ENCODE measurements around the gene FAF1.

The FAF1 gene

DNA sequence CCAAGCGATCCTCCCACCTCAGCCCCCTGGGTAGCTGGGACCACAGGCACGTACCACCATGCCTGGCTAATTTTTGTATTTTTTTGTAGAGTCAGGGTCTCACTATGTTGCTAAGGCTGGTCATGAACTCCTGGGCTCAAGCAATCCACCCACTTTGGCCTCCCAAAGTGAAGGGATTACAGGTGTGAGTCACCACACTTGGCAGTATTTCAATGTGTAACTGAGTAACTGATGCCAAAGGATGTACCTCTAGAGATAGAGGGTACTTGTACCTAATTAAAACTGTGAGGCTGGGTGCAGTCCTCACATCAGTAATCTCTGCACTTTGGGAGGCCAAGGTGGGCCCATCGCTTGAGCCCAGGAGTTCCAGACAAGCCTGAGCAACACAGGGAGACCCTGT is 278.1 kb downstream of the FAF1 start (continued):
- TF ChIP-seq ZBTB7A (tag by site-specific recombination; IDR thresholded peaks at IDR 0.05; ENCODE audit: low read depth) (no peak), ZNF654 (tag by site-specific recombination; IDR thresholded peaks at IDR 0.05; ENCODE audit: low read depth) (no peak), GLIS1 (tag by site-specific recombination; IDR thresholded peaks at IDR 0.05) (no peak), PATZ1 (tag by site-specific recombination; IDR thresholded peaks at IDR 0.05) (no peak), ZNF426 (tag by site-specific recombination; IDR thresholded peaks at IDR 0.05) (no peak), ZSCAN23 (tag by site-specific recombination; IDR thresholded peaks at IDR 0.05) (no peak)

GRCh38 chr1:50667710-50668356 is 292.2 kb downstream of the FAF1 start:
- POLR2A ChIA-PET, result no interaction called here
- Histone ChIP-seq H3K9me3 (ENCODE audit: control insufficient read depth, insufficient read depth, low read depth, low read length) (no peaks in the 10 kb centered on the region), H3K4me1 (ENCODE audit: control insufficient read depth, insufficient read depth, low read length) (peaks cover 16% of the 10 kb centered on the region), H3K4me3 (ENCODE audit: low read depth, low read length) (no peak overlapping the region), H3K27ac (ENCODE audit: extremely low read depth, low read depth, low read length) (no peak overlapping the region), H3K36me3 (ENCODE audit: control insufficient read depth in 2 of 2, insufficient read depth in 1 of 2, low read length in 2 of 2) (no peaks in the 10 kb centered on the region; a peak in 1 of 3 replicates)
- TF ChIP-seq HOXD13 (CRISPR knock-in tag; IDR thresholded peaks at IDR 0.05; ENCODE audit: borderline replicate concordance) (no peak), ZNF621 (tag by site-specific recombination; IDR thresholded peaks at IDR 0.05) (no peak), ZNF629 (tag by site-specific recombination; IDR thresholded peaks at IDR 0.05) (no peak), ZNF571 (tag by site-specific recombination; IDR thresholded peaks at IDR 0.05) (no peak), KLF16 (tag by site-specific recombination; IDR thresholded peaks at IDR 0.05) (no peak), ZNF658 (tag by site-specific recombination; IDR thresholded peaks at IDR 0.05) (no peak)
- CTCF ChIA-PET, result interaction anchor here (0.6 to 1.2 kb wide), 3 partner anchors 8 to 63 kb away, joined by 3 to 4 read pairs (median 3); no protein-coding TSS in a partner anchor

DNA sequence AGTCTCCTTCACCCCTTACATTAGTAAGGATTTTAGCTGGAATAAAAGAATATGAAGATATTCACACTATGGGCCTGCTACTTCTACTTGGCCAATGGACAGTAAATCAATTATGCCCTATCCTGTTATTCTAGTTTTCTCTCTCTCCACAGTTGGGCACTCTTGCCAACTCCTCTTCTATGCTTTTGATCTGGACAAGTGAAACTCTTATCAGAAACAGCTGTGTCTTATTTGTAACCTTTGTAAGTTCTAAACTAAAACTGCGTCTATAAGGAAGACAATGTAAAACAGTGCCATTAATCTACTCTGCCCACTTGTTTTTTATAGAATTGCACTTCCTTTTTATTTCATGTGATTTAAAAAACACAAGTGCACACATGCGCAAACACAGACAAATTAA is 292.8 kb downstream of the FAF1 start:
- TF ChIP-seq ZBTB20 (tag by site-specific recombination; IDR thresholded peaks at IDR 0.05), result no peak
- no peak for TF ChIP-seq ZNF624 (tag by site-specific recombination; IDR thresholded peaks at IDR 0.05)
- TF ChIP-seq MEIS1 (CRISPR knock-in tag; IDR thresholded peaks at IDR 0.05; ENCODE audit: borderline replicate concordance), result no peak
- TF ChIP-seq SCRT1 (tag by site-specific recombination; IDR thresholded peaks at IDR 0.05; ENCODE audit: borderline replicate concordance), result no peak
- no peak for TF ChIP-seq ZBTB1 (tag by site-specific recombination; IDR thresholded peaks at IDR 0.05)
- no peak for TF ChIP-seq PATZ1 (tag by site-specific recombination; IDR thresholded peaks at IDR 0.05)
- CTCF ChIA-PET, result interaction anchor here (0.6 to 1.2 kb wide), 2 partner anchors 15 to 62 kb away, joined by 3 to 4 read pairs; no protein-coding TSS in a partner anchor
- Histone ChIP-seq H3K9me3 (ENCODE audit: control insufficient read depth, insufficient read depth, low read depth, low read length) (no peaks in the 10 kb centered on the region), H3K36me3 (ENCODE audit: control insufficient read depth in 2 of 2, insufficient read depth in 1 of 2, low read length in 2 of 2) (no peaks in the 10 kb centered on the region; a peak in 1 of 3 replicates), H3K4me1 (ENCODE audit: control insufficient read depth, insufficient read depth, low read length) (peaks cover 16% of the 10 kb centered on the region), H3K27ac (ENCODE audit: extremely low read depth, low read depth, low read length) (no peak overlapping the region), H3K4me3 (ENCODE audit: low read depth, low read length) (no peak overlapping the region)
- POLR2A ChIA-PET, result no interaction called here

Data from HEK293 (cell line).